Endothelial cell of umbilical vein (primary cell): ENCODE results near the gene WIZ. TPM values are rescaled to one million over a fixed set of nuclear protein-coding genes. Genes with fewer than 3 reads are reported as not detected.

ENCODE experiments used
- BruUV-seq: library from RNA; stranded (reverse); fragments of 400-500 nt; replicated peaks from 2 replicates; lab custom pipeline; 2021; lab: Mats Ljungman, UMichigan
- CTCF ChIA-PET: fragments of 300-600, 350-600 bp; sonication (Branson Sonifier 250); formaldehyde crosslinking; loops from one replicate; lab custom pipeline; 2021; ENCODE audit warnings: antibody characterized with exemption, inconsistent platforms; lab: Charles Lee
- POLR2A ChIA-PET: fragments of 300-600, 350-600 bp; sonication (Branson Sonifier 250); formaldehyde crosslinking; loops from one replicate; lab custom pipeline; 2021; ENCODE audit warnings: antibody characterized with exemption, inconsistent platforms; lab: Charles Lee
- DNase-seq: peaks from one replicate; pipeline ENCODE4 v3.0.0-alpha.2; 2011; ENCODE audit warnings: low read depth, low spot score
- FAIRE-seq: peaks from 2 replicates; lab custom pipeline; 2011; peaks lifted over from hg19 to GRCh38; lab: Jason Lieb, UNC
- H2AFZ ChIP-seq: 2 replicates; pipeline ENCODE4 v1.6.0; 2012; ENCODE audit warnings: low read depth, low read length, control low read depth, inconsistent platforms
- H3K27ac ChIP-seq: 2 replicates; pipeline ENCODE4 v1.5.1; 2011; ENCODE audit warnings: low read depth, mild to moderate bottlenecking, control low read depth, low read length, moderate library complexity; ENCODE audit not compliant: insufficient read depth
- H3K27me3 ChIP-seq, 2 experiments: 2 replicates each; pipeline versions ENCODE4 v1.6.0 to v1.6.1; 2011; ENCODE audit warnings: low read length in 2 of 2, mixed read lengths in 1 of 2; ENCODE audit not compliant: control insufficient read depth in 2 of 2, insufficient read depth in 2 of 2
- H3K36me3 ChIP-seq, 2 experiments: 2 replicates in 1 of 2; 3 replicates in 1 of 2; pipeline ENCODE4 v1.5.1; 2011; ENCODE audit warnings: low read length in 2 of 2, mild to moderate bottlenecking in 1 of 2, moderate library complexity in 1 of 2; ENCODE audit not compliant: control insufficient read depth in 2 of 2, insufficient read depth in 2 of 2; ENCODE audit errors: extremely low read depth in 1 of 2
- H3K4me1 ChIP-seq: 3 replicates; pipeline ENCODE4 v1.5.1; 2011; ENCODE audit warnings: mild to moderate bottlenecking, low read length; ENCODE audit not compliant: control insufficient read depth, insufficient read depth; ENCODE audit errors: extremely low read depth
- H3K4me2 ChIP-seq: 2 replicates; pipeline ENCODE4 v1.6.1; 2011; ENCODE audit warnings: low read length, control low read depth, mixed read lengths; ENCODE audit not compliant: insufficient read depth
- H3K4me3 ChIP-seq, 3 experiments: fragments of 200-600 bp in 1 of 3; sonication (generic), shearing (Covaris generic) in 1 of 3; replicated peaks in 1 of 3; 2 replicates each; pipeline ENCODE4 v1.5.1; 2011 to 2016; ENCODE audit warnings: control low read depth in 3 of 3, low read length in 3 of 3, mild to moderate bottlenecking in 2 of 3, inconsistent platforms in 1 of 3, low read depth in 1 of 3, moderate library complexity in 1 of 3; ENCODE audit not compliant: insufficient read depth in 1 of 3
- H3K79me2 ChIP-seq: 2 replicates; pipeline ENCODE4 v1.6.0; 2012; ENCODE audit warnings: low read length, inconsistent platforms; ENCODE audit not compliant: control insufficient read depth, insufficient read depth
- H3K9ac ChIP-seq: replicated peaks from 2 replicates; pipeline ENCODE3; 2011; ENCODE audit warnings: low read length, control low read depth; ENCODE audit not compliant: insufficient read depth; ENCODE audit errors: extremely low read depth
- H3K9me1 ChIP-seq: replicated peaks from 3 replicates; pipeline ENCODE4 v1.6.0; 2011; ENCODE audit warnings: mild to moderate bottlenecking, low read length; ENCODE audit not compliant: control insufficient read depth, insufficient read depth; ENCODE audit errors: extremely low read depth
- H3K9me3 ChIP-seq: replicated peaks from 2 replicates; pipeline ENCODE4 v1.5.1; 2012; ENCODE audit warnings: low read length, inconsistent platforms; ENCODE audit not compliant: control insufficient read depth, insufficient read depth
- H4K20me1 ChIP-seq: replicated peaks from 2 replicates; pipeline ENCODE3; 2011; ENCODE audit warnings: mild to moderate bottlenecking, low read length; ENCODE audit not compliant: control insufficient read depth, insufficient read depth; ENCODE audit errors: extremely low read depth
- EZH2 ChIP-seq: IDR thresholded peaks from 2 replicates; pipeline ENCODE4 v1.6.1; 2012; ENCODE audit warnings: borderline replicate concordance, low read depth, mild to moderate bottlenecking, moderate library complexity, low read length, inconsistent platforms; ENCODE audit not compliant: severe bottlenecking
- GATA2 ChIP-seq: IDR thresholded peaks from 2 replicates; pipeline ENCODE4 v1.7.0; 2011; ENCODE audit warnings: low read depth, mild to moderate bottlenecking, moderate library complexity, mixed read lengths, low read length; ENCODE audit not compliant: insufficient read length, insufficient read depth
- MAX ChIP-seq: IDR thresholded peaks from 2 replicates; pipeline ENCODE4 v1.6.1; 2011; ENCODE audit not compliant: insufficient read depth, insufficient read length
- MYC ChIP-seq: IDR thresholded peaks from one replicate; pipeline ENCODE4 v1.6.1; 2011; ENCODE audit warnings: mild to moderate bottlenecking, low read depth, low read length
- POLR2A ChIP-seq: IDR thresholded peaks from 2 replicates; pipeline ENCODE4 v1.6.1; 2012; ENCODE audit warnings: low read depth, mild to moderate bottlenecking, control low read depth, low read length
- POLR2AphosphoS5 ChIP-seq: IDR thresholded peaks from 2 replicates; pipeline ENCODE4 v1.6.1; 2012; ENCODE audit warnings: low read depth, mild to moderate bottlenecking, control low read depth, low read length, moderate library complexity; ENCODE audit not compliant: insufficient read depth
- dilution Hi-C: fragments of 300-500 bp; cut with MboI; formaldehyde crosslinking; loops from one replicate; pipeline ENCODE4 v1.15.0; 2019; ENCODE audit warnings: low sequenced_read_pairs; ENCODE audit not compliant: extremely low pct_ligation_motif_present
- intact Hi-C: fragments of 100-400 bp; cut with micrococcal nuclease; formaldehyde crosslinking; loops from one replicate; pipeline ENCODE4 v1.10.0; 2022
- polyA plus RNA-seq, 4 experiments: library from polyadenylated mRNA; depleted of rRNA in 3 of 4; stranded (reverse) in 3 of 4; unstranded in 1 of 4; fragments of >200 nt; gene quantifications; 2 replicates each; pipeline versions ENCODE4 v1.2.1 to v1.2.3, GENCODE V29; 2011 to 2012; ENCODE audit warnings: missing spikeins in 1 of 4
- total RNA-seq: library from RNA; stranded (reverse); gene quantifications from 2 replicates; pipeline ENCODE4 v1.2.3, GENCODE V29; 2021

WIZ gene
- total and polyA plus RNA-seq, 2 donors (not counting 3 experiments of a cell fraction or from before 2014, with no cell fraction given), result 21.0 to 47.2 TPM

GRCh38 chr19:15398501-15399233 lies 51.1 kb downstream of the WIZ start:
- H4K20me1 ChIP-seq, result no peaks in the 10 kb centered on the region
- H3K4me2 ChIP-seq, result no peak overlapping the region
- no peaks in the 10 kb centered on the region for H3K27me3 ChIP-seq
- peaks cover 19% of the 10 kb centered on the region for H3K79me2 ChIP-seq
- ChIA-PET CTCF (no interaction called here), POLR2A (no interaction called here)
- H3K9me3 ChIP-seq, result no peaks in the 10 kb centered on the region
- intact Hi-C loops (no loop called here), dilution Hi-C loops (no loop called here)
- no peak overlapping the region for H3K9ac ChIP-seq
- DNase-seq (no peak), FAIRE-seq (no peak)
- H2AFZ ChIP-seq, result no peak overlapping the region
- H3K9me1 ChIP-seq, result no peaks in the 10 kb centered on the region
- no peak overlapping the region for H3K27ac ChIP-seq
- no TSS peak for BruUV-seq
- H3K36me3 ChIP-seq, result peaks cover 14 to 66% of the 10 kb centered on the region in 2 experiments
- no peaks in the 10 kb centered on the region for H3K4me1 ChIP-seq
- no peak overlapping the region for H3K4me3 ChIP-seq
- TF ChIP-seq EZH2, result no peak
- no peak for TF ChIP-seq GATA2
- TF ChIP-seq MYC, result no peak
- TF ChIP-seq MAX, result no peak
- TF ChIP-seq POLR2A, result no peak
- TF ChIP-seq POLR2AphosphoS5, result no peak

- Histone ChIP-seq H3K9ac (no peak overlapping the region), H3K36me3 (peaks cover 11 to 60% of the 10 kb centered on the region in 2 experiments), H3K4me2 (no peak overlapping the region), H2AFZ (no peak overlapping the region), H4K20me1 (no peaks in the 10 kb centered on the region), H3K4me3 (no peak overlapping the region), H3K9me1 (no peaks in the 10 kb centered on the region), H3K27ac (no peak overlapping the region), H3K4me1 (no peaks in the 10 kb centered on the region), H3K27me3 (no peaks in the 10 kb centered on the region), H3K79me2 (peaks cover 10% of the 10 kb centered on the region), H3K9me3 (no peaks in the 10 kb centered on the region)
- ChIA-PET POLR2A (no interaction called here), CTCF (interaction anchor here (1.8 kb wide), 1 partner anchor 9 kb away, joined by 5 read pairs; no protein-coding TSS in a partner anchor)
- no peak for FAIRE-seq
- dilution Hi-C loops (no loop called here), intact Hi-C loops (no loop called here)
- TF ChIP-seq MYC (no peak), MAX (no peak)
- no peak for DNase-seq
- no TSS peak for BruUV-seq
Observed at GRCh38 chr19:15397782-15398181, 52.0 kb downstream of the WIZ start.
